Eye (tissue), 1 donor: ENCODE data around the gene ANXA1.
A peak's percentile ranks its signal among the peaks of the same experiment; 100 is the strongest.
"Not testable (repeated sequence)": the region's sequence is repeated elsewhere in the genome, so short reads cannot be mapped to it uniquely, and the experiment has no call there.

Source experiments
- DNase-seq: peaks from one replicate; pipeline ENCODE4 v3.0.0-alpha.2; 2015

ANXA1 gene

GRCh38 chr9:73170185-73170957 is 18.7 kb downstream of the ANXA1 start:
- no peak for DNase-seq

DNA sequence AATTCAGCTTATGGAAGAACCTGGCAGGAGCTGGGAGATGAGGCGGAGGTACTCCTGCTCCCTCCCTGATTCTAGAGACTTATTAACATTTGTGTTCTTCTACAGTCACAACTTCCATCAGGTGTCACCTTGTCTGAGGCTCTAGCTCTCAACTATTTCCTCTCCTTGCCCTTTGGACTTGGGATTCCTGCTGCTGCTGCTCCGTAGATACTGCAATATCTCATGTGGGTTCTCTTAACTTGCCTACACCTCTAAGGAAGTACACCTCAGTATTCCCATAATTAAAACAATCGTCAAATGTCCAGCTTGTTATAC is 21.2 kb downstream of the ANXA1 start:
- DNase-seq: no peak

GRCh38 chr9:73173557-73174329 is 22.1 kb downstream of the ANXA1 start:
- no peak for DNase-seq

DNA sequence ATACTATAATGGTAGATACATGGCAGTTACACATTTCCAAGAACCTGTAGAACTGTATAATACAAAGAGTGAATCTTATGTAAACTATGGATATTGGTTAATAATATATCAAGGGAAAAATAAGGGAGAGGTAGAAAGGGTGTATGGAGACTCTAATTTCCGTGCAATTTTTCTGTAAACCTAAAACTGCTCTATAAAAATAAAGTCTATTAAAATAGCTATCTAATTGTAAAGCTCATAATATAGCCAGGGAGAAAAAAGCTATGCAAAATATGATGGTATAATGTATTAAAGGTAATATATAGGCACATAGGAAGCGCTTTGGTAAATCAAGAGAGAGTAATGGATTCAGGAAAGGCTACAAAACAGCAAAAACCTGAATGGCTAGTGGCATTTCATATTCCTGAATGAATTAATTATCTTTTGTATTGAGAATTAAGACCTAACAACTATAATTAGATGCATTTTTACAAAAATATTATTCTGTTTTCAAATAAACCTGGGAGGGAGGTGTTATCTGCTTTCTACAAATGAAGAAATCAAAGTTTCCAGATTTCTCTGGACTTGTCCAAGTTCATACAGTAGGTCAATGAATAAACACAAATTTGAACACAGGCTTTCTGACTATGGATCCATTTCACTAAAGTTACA is 22.8 kb downstream of the ANXA1 start:
- DNase-seq: no peak

DNA sequence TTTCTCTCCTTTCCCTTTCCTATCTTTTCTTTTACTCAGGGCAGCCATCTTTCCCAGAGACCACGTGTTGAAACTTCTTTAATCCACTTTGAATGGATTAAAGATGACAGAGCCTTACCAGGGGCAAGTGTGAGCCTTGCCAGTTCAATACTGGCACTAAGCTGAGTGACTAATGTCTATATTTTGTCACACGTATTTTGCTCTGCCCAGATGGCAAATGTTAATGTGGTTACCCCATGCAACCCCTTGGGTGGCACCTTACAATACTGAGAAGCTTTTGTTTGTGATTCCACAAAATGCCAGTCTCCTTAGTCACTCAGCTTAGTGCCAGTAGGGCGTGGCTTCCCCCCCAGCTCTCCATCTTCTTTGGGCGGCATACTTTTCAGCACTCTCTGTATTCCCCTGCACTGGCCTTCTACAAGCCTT is 24.8 kb downstream of the ANXA1 start:
- no peak for DNase-seq

- DNase-seq: no peak
Measured at GRCh38 chr9:73178044-73178443, 26.4 kb downstream of the ANXA1 start.

DNA sequence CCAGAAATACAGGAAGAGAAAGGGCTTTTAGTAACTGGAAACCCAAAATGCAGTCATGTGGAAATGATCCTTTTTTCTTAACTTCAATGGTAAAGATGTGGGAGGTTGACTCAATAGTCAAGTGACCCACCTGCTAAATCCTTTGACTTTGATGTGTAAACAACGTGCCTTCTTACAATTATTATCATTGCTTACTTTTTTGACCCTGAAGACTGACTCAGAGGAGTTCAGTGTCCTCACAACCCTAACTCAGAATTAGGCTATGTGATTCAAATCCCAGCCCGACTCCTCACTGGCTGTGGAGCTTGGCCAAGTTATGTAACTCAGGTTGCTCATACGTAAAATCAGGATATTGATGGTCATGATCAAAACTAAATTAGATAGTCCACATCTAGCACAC is 27.9 kb downstream of the ANXA1 start:
- no peak for DNase-seq

DNA sequence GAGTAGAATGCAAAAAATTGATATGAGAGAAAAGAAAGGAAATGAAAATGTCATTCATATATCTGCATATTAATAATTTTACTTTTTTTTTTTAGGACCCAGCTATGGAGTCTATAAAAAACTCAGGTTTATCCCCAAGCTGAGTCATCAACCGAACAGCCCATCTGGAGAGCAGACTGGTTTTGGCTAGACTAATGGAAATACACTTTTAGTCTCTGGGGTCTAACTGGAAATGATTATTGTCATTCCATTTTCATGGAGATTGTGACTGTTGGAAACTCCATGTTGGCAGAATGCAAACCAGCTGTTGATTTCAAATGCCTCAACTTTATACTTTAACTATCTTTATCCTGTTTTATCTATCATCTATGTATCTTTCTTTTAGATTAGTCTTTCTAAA is 28.7 kb downstream of the ANXA1 start:
- DNase-seq: peak; percentile 64

DNA sequence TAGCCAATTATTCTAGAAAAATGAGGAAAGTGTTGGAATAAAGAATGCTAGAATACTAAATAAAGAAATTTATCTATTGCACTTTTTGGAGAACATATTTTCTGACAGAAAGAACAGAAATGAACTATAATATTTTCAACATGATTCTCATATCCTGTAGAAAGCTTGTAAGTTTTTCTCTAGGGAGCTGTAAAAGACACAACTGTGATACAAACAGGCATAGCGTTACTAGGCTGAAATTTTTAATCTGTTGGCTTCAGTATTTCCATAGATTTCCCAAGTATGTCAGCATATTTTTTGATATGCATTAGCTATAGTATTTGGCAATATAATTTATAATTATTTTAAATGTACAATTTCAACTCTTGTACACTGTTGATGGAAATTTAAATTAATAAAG is 31.3 kb downstream of the ANXA1 start:
- no peak for DNase-seq

DNA sequence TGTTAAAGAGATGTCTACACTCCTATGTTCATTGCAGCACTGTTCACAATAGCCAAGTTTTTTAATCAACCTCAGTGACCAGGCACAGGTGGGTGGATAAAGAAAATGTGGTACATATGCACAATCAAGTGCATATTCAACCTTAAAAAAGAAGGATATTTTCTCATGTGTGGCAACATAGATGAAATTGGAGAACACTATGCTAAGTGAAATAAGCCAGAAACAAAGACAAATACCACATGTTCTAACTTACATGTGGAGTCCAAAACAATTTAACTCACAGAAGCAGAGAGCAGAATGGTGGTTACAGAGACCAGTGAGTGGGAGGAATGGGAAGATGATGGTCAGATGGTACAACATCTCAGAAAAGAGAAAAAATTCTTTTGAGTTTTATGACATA is 31.8 kb downstream of the ANXA1 start:
- DNase-seq: peak; percentile 42

- DNase-seq: peak; percentile 55
Measured at GRCh38 chr9:73183917-73184861, 32.5 kb downstream of the ANXA1 start.

GRCh38 chr9:73191109-73191508 is 39.4 kb downstream of the ANXA1 start:
- DNase-seq: not testable (repeated sequence)

- no peak for DNase-seq
Measured at GRCh38 chr9:73194284-73194683, 42.6 kb downstream of the ANXA1 start.

DNA sequence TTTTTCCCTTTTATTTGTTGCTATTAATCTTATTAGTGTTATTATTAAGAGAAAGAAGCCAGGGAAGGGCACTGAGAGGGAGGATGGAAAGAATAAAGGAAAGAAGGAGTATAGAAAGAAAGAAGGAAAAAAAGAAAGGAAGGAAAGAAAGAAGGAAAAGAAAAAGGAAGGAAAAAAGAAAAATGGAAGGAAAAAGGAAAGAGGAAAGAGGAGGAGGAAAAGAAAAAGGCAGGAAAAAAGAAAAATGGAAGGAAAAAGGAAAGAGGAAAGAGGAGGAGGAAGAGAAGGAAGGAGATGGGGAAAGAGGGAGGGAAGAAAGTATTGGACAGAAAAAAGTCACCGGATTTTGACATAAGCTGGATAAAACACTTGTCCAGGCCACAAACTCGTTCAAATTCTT is 47.8 kb downstream of the ANXA1 start:
- DNase-seq: no peak

- DNase-seq: no peak
Measured at GRCh38 chr9:73199886-73200285, 48.2 kb downstream of the ANXA1 start.

GRCh38 chr9:73200694-73201452 is 49.2 kb downstream of the ANXA1 start:
- peak; percentile 87 for DNase-seq

GRCh38 chr9:73202980-73203379 is 51.3 kb downstream of the ANXA1 start:
- DNase-seq: no peak

GRCh38 chr9:73204936-73205335 is 53.3 kb downstream of the ANXA1 start:
- DNase-seq: no peak

DNA sequence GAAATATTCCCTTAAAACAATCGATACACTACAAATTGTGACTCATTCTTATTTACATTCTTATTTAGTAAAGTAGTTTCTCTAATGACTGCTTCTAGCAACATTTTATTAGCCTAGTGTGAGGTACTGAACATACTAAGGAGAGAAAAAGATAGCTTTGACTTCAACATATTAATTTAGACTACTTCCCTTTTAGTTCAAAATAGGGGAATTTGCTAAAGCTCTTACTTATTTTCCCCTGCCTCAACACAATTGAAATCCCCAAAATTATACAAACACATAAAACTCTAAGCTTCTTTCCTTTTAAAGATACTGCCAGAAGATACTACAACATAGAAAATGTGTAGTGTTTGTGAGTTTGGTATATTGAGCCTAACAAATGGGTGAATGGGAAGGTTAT is 55.2 kb downstream of the ANXA1 start:
- no peak for DNase-seq

DNA sequence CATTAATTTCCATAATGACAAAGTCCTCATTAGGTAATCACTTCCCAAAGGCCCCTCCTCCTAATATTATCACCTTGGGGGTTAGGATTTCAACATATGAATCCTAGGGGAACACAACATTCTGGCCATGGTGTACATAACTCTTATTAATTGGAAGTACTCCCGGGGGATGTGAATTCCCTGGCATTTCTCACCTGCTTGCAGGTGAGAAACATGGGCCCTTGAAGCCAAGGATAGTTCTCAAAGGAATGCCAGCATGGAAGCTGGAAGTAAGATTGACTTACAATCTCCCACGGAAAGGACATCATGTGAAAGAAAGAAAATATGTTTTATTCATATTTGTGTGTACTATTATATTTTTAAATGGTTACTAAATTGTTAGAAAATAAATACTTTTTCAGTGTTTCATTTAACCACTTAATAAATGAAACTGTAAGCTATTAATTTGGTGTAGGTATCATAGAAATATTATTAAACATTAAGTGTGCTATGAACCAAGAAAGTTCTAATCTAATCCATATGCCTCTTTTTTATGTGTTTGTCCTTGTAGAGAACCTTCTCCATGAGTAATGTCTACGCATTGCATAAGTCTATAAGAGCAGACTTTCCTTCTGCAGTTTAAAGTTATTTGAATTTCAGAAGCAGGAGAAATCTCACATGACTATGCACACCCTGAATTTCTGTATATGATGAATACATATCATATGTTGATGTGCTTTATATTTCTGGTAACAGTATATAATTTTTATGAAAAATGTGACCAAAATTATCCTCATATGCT is 59.4 kb downstream of the ANXA1 start:
- no peak for DNase-seq

GRCh38 chr9:73213300-73213699 is 61.6 kb downstream of the ANXA1 start:
- no peak for DNase-seq
